Subcutaneous abdominal adipose tissue (tissue), 5 donors: ENCODE results near the gene MCRIP2.
A peak's percentile ranks its signal among the peaks of the same experiment; 100 is the strongest.
"Not testable (repeated sequence)": the region's sequence is repeated elsewhere in the genome, so short reads cannot be mapped to it uniquely, and the experiment has no call there.

Experiments
- H3K27ac ChIP-seq: one replicate; pipeline ENCODE4 v1.7.0; 2013; ENCODE audit warnings: low read depth, mild to moderate bottlenecking, inconsistent platforms, low read length, moderate library complexity
- H3K27me3 ChIP-seq, 5 donors: one replicate each; pipeline ENCODE4 v1.7.0; 2013; ENCODE audit warnings: low read length in 5 of 5, inconsistent platforms in 1 of 5; ENCODE audit not compliant: control insufficient read depth in 5 of 5, insufficient read depth in 4 of 5
- H3K36me3 ChIP-seq, 5 donors: one replicate each; pipeline ENCODE4 v1.7.0; 2013; ENCODE audit warnings: low read length in 5 of 5; ENCODE audit not compliant: control insufficient read depth in 5 of 5, insufficient read depth in 5 of 5
- H3K4me1 ChIP-seq, 5 donors: one replicate each; pipeline ENCODE4 v1.7.0; 2013; ENCODE audit warnings: low read length in 5 of 5, mild to moderate bottlenecking in 3 of 5, moderate library complexity in 1 of 5; ENCODE audit not compliant: control insufficient read depth in 5 of 5, insufficient read depth in 5 of 5
- H3K4me3 ChIP-seq, 5 donors: one replicate each; pipeline ENCODE4 v1.7.0; 2013; ENCODE audit warnings: low read length in 5 of 5, low read depth in 1 of 5
- H3K9ac ChIP-seq, 5 donors: one replicate each; pipeline ENCODE4 v1.7.0; 2013; ENCODE audit warnings: low read length in 5 of 5, mild to moderate bottlenecking in 4 of 5, moderate library complexity in 3 of 5
- H3K9me3 ChIP-seq, 5 donors: one replicate each; pipeline ENCODE4 v1.7.0; 2013; ENCODE audit warnings: low read length in 5 of 5; ENCODE audit not compliant: control insufficient read depth in 5 of 5
- donor health status: healthy.
- donor health status: healthy.
- donor health status: healthy.
- donor health status: healthy.
- donor health status: healthy.

Gene MCRIP2

GRCh38 chr16:686459-687260 lies 45.0 kb downstream of the MCRIP2 start:
- Histone ChIP-seq H3K4me1 (peaks cover 7 to 67% (median 55%) of the 10 kb centered on the region in 5 donors), H3K36me3 (peaks cover 0 to 32% (median 29%) of the 10 kb centered on the region in 5 donors), H3K4me3 (no peak overlapping the region), H3K9me3 (no peaks in the 10 kb centered on the region), H3K27ac (no peak overlapping the region), H3K9ac (no peak overlapping the region), H3K27me3 (no peaks in the 10 kb centered on the region)

DNA sequence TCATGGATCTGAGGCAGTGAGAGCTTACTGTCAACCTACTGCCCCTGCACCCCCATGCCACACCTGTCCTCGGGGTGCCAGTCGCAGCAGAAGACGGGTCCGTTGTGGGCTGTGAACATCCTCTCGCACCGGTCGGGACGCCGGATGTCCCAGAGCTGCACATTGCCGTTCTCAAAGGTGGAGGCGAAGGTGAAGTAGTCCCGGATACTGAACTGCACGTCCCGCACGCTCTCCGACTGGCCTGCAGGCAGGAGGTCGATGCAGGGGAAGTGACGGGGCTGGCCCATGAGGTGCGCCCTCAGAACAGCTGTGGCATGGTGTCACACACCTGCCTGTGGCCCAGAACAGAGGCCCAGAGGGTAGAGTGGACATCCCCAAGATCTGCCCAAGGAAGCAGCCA lies 45.9 kb downstream of the MCRIP2 start:
- H3K36me3 ChIP-seq = peaks cover 0 to 24% (median 20%) of the 10 kb centered on the region in 5 donors
- H3K27me3 ChIP-seq = peaks cover 0 to 5% (median 5%) of the 10 kb centered on the region in 5 donors
- H3K4me3 ChIP-seq = no peak overlapping the region
- no peak overlapping the region for H3K9ac ChIP-seq
- H3K9me3 ChIP-seq = no peaks in the 10 kb centered on the region
- no peak overlapping the region for H3K27ac ChIP-seq
- peaks cover 6 to 59% (median 46%) of the 10 kb centered on the region in 5 donors for H3K4me1 ChIP-seq

- Histone ChIP-seq H3K36me3 (peaks cover 0 to 16% (median 15%) of the 10 kb centered on the region in 5 donors), H3K4me1 (peaks cover 6 to 43% (median 31%) of the 10 kb centered on the region in 5 donors), H3K4me3 (peak overlapping the region; percentile 78 to 95 (median 90)), H3K9ac (peak overlapping the region; percentile 84 to 98 (median 97)), H3K27ac (peak overlapping the region; percentile 70), H3K27me3 (peaks cover 14 to 20% (median 18%) of the 10 kb centered on the region in 5 donors), H3K9me3 (no peaks in the 10 kb centered on the region)
These were observed 47.7 kb downstream of the MCRIP2 start for GRCh38 chr16:689175-689897.

- H3K27me3 ChIP-seq = peaks cover 25 to 37% (median 30%) of the 10 kb centered on the region in 5 donors
- H3K4me1 ChIP-seq = peaks cover 6 to 37% (median 29%) of the 10 kb centered on the region in 5 donors
- peaks cover 0 to 16% (median 15%) of the 10 kb centered on the region in 5 donors for H3K36me3 ChIP-seq
- H3K4me3 ChIP-seq, H3K9ac ChIP-seq, H3K27ac ChIP-seq, H3K9me3 ChIP-seq: not testable (repeated sequence)
These were observed 49.6 kb downstream of the MCRIP2 start for GRCh38 chr16:691242-691641.

GRCh38 chr16:692356-693108 lies 50.9 kb downstream of the MCRIP2 start:
- peaks cover 0 to 4% (median 0%) of the 10 kb centered on the region in 5 donors for H3K9me3 ChIP-seq
- peaks cover 28 to 45% (median 34%) of the 10 kb centered on the region in 5 donors for H3K27me3 ChIP-seq
- no peak overlapping the region for H3K27ac ChIP-seq
- H3K4me3 ChIP-seq = no peak overlapping the region
- peaks cover 6 to 37% (median 29%) of the 10 kb centered on the region in 5 donors for H3K4me1 ChIP-seq
- peaks cover 0 to 4% (median 3%) of the 10 kb centered on the region in 5 donors for H3K36me3 ChIP-seq
- no peak overlapping the region for H3K9ac ChIP-seq

DNA sequence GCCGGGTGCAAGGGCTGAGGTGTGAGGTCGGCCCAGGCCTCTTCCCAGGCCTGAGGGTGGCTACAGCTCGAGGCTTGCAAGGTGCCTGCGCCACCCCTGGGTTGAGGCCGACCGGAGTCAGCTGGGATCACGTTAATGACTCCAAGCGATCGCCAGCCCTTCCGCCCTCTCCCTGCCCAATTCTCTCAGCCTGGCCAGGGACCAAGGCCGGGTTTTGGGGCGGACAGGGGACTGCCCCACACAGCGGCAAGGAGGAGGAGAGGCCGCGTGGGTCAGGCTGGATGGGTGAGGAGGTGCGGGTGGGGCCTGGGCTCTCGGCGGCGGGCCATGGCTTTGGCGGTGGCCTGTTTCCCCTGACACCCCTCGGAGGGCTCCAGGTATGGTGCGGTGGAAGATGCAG lies 51.7 kb downstream of the MCRIP2 start:
- peaks cover 28 to 45% (median 37%) of the 10 kb centered on the region in 5 donors for H3K27me3 ChIP-seq
- H3K36me3 ChIP-seq = no peaks in the 10 kb centered on the region
- H3K9me3 ChIP-seq = peaks cover 0 to 4% (median 0%) of the 10 kb centered on the region in 5 donors
- H3K9ac ChIP-seq = no peak overlapping the region
- no peak overlapping the region for H3K27ac ChIP-seq
- no peak overlapping the region for H3K4me3 ChIP-seq
- peaks cover 6 to 36% (median 29%) of the 10 kb centered on the region in 5 donors for H3K4me1 ChIP-seq

DNA sequence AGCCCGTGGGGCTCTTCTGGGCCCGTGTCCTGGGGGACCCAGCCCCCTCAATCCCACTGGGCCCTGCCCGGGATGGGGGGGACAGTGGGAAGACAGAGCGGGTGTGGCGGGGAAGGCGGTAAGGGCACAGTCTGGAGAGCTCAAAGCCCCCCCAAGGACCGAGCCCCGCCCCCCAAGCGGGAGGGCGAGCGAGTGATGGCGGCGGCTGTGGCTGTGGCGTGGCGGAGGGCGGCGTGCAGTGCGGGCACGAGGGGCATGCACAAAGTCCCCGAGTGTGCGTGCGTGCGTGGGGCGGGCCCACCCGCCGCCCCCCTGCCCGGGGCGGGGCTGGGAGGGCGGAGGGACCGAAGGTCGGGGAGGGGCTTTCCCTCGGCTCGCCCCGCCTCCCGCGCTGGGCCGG lies 52.1 kb downstream of the MCRIP2 start:
- H3K9ac ChIP-seq = no peak overlapping the region

DNA sequence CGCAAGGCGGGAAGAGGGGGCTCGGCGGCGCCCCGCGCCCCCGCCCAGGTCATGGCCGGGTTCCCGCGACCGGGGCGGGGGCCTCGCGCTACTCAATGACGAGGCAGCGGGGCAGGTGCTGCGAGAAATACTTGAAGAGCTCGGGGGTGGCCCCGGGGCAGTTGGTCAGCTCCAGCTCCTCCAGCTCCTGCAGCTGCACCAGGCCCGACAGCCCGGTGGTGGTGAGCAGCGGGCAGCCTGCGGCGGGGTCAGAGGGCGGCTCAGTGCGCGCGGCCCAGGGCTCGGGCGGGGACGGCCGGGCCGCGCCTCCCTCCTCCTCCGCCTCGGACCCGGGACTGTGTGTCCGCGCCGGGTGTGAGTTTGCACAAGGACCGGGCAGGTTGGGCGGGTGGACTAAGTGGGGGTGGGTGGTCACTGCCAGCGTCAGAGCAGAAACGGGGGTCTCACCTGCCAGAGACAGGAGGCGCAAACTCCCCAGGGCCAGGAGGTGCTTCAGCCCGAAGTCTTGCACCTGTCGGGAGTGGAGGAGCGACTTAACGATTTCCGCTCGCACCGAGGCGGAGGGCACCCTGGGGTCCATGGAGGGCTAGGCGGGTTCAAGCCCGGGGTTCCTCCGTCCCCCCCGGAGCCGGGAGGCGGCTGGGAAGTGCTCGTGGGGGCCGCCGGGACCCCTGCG lies 52.7 kb downstream of the MCRIP2 start:
- H3K27ac ChIP-seq = no peak overlapping the region
- H3K27me3 ChIP-seq = peaks cover 32 to 51% (median 39%) of the 10 kb centered on the region in 5 donors
- H3K9ac ChIP-seq = no peak overlapping the region
- H3K9me3 ChIP-seq = peaks cover 0 to 4% (median 0%) of the 10 kb centered on the region in 5 donors
- no peaks in the 10 kb centered on the region for H3K36me3 ChIP-seq
- H3K4me3 ChIP-seq = no peak overlapping the region
- peaks cover 4 to 27% (median 21%) of the 10 kb centered on the region in 5 donors for H3K4me1 ChIP-seq

More for the DNA sequence above, 52.1 kb downstream of the MCRIP2 start:
- H3K27ac ChIP-seq = no peak overlapping the region
- peaks cover 0 to 4% (median 0%) of the 10 kb centered on the region in 5 donors for H3K9me3 ChIP-seq
- peaks cover 28 to 45% (median 37%) of the 10 kb centered on the region in 5 donors for H3K27me3 ChIP-seq
- H3K36me3 ChIP-seq = no peaks in the 10 kb centered on the region
- H3K4me3 ChIP-seq = no peak overlapping the region
- peaks cover 4 to 32% (median 26%) of the 10 kb centered on the region in 5 donors for H3K4me1 ChIP-seq

- H3K9me3 ChIP-seq = peaks cover 0 to 4% (median 0%) of the 10 kb centered on the region in 5 donors
- H3K27ac ChIP-seq = no peak overlapping the region
- H3K4me1 ChIP-seq = peaks cover 0 to 21% (median 15%) of the 10 kb centered on the region in 5 donors
- no peaks in the 10 kb centered on the region for H3K36me3 ChIP-seq
- H3K4me3 ChIP-seq = no peak overlapping the region
- H3K27me3 ChIP-seq = peaks cover 33 to 57% (median 44%) of the 10 kb centered on the region in 5 donors
- H3K9ac ChIP-seq = no peak overlapping the region
These were observed 53.3 kb downstream of the MCRIP2 start for GRCh38 chr16:694863-695354.
